Nephron (organoid): ENCODE results near the gene KDM4C.

Experiments used
- H3K27ac Mint-ChIP-seq, 3 experiments: 2 replicates each; pipeline ENCODE4 v1.8.0; 2020; ENCODE audit warnings: mixed read lengths in 3 of 3, mild to moderate bottlenecking in 2 of 3, moderate library complexity in 1 of 3
- H3K27me3 Mint-ChIP-seq: 2 replicates; pipeline ENCODE4 v1.8.0; 2021; ENCODE audit warnings: low read depth, mild to moderate bottlenecking, moderate library complexity, mixed read lengths
- H3K36me3 Mint-ChIP-seq: 2 replicates; pipeline ENCODE4 v1.8.0; 2020; ENCODE audit warnings: low read depth, mixed read lengths
- H3K4me1 Mint-ChIP-seq: 2 replicates; pipeline ENCODE4 v1.8.0; 2020; ENCODE audit warnings: mixed read lengths
- H3K4me3 Mint-ChIP-seq, 3 experiments: 2 replicates each; pipeline ENCODE4 v1.8.0; 2020; ENCODE audit warnings: mild to moderate bottlenecking in 3 of 3, mixed read lengths in 3 of 3, moderate library complexity in 2 of 3
- H3K9me3 Mint-ChIP-seq: 2 replicates; pipeline ENCODE4 v1.8.0; 2020; ENCODE audit warnings: mixed read lengths
- CTCF ChIP-seq, 3 experiments: fragments of 200-600 bp; sonication (generic); IDR thresholded peaks; one replicate each; pipeline ENCODE4 v1.5.0; 2021; ENCODE audit warnings: antibody characterized with exemption in 3 of 3; ENCODE audit not compliant: unreplicated experiment in 3 of 3

The KDM4C gene

DNA sequence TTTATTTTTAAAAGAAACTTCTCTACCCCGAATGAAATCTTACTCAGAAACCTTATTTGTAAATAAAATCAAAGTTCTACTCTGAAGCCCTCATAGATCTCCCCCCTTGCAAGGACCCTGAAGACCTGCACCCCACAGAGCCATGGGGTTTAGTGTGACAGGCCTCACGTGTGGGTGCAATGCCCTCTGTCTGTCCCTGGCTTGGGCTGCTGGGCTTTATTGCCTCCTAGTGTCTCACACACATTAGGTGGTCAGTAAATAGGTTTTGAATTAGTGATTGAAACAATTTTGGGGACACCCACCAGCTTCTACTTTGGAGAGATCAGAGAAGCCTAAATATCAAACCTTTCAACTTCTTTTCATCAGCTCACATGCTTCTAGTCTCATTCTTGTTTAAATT is 403.7 kb downstream of the KDM4C start:
- Mint-ChIP-seq H3K4me3 (no peak overlapping the region), H3K36me3 (peaks cover 23% of the 10 kb centered on the region), H3K27ac (no peak overlapping the region), H3K27me3 (peaks cover 4% of the 10 kb centered on the region), H3K4me1 (peaks cover 21% of the 10 kb centered on the region), H3K9me3 (peaks cover 15% of the 10 kb centered on the region)
- TF ChIP-seq CTCF (IDR thresholded peaks at IDR 0.05; ENCODE audit: unreplicated experiment in 3 of 3): no peak

DNA sequence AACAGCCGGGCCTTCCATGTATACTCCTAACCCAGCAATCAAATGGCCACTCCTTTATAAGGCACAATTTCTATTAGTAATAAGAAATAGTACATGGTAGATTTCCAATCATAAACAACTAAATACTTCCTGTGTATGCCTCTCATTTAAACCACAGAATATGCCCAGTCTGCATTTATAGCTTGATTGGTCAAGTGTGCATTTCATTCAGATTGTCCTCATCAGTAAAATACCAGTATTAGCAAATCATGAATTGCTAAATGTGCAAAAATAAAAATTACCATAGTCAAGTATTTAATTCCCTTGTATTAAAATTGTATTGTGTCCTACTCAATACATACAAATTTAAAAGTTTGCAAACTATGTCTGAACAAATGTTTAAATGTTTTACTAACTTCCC is 406.2 kb downstream of the KDM4C start:
- H3K27me3 Mint-ChIP-seq: peaks cover 4% of the 10 kb centered on the region
- H3K9me3 Mint-ChIP-seq: peaks cover 2% of the 10 kb centered on the region
- no peak for TF ChIP-seq CTCF (IDR thresholded peaks at IDR 0.05; ENCODE audit: unreplicated experiment in 3 of 3)
- H3K4me3 Mint-ChIP-seq: no peak overlapping the region
- peaks cover 21% of the 10 kb centered on the region for H3K4me1 Mint-ChIP-seq
- H3K27ac Mint-ChIP-seq: no peak overlapping the region
- H3K36me3 Mint-ChIP-seq: peaks cover 14% of the 10 kb centered on the region

DNA sequence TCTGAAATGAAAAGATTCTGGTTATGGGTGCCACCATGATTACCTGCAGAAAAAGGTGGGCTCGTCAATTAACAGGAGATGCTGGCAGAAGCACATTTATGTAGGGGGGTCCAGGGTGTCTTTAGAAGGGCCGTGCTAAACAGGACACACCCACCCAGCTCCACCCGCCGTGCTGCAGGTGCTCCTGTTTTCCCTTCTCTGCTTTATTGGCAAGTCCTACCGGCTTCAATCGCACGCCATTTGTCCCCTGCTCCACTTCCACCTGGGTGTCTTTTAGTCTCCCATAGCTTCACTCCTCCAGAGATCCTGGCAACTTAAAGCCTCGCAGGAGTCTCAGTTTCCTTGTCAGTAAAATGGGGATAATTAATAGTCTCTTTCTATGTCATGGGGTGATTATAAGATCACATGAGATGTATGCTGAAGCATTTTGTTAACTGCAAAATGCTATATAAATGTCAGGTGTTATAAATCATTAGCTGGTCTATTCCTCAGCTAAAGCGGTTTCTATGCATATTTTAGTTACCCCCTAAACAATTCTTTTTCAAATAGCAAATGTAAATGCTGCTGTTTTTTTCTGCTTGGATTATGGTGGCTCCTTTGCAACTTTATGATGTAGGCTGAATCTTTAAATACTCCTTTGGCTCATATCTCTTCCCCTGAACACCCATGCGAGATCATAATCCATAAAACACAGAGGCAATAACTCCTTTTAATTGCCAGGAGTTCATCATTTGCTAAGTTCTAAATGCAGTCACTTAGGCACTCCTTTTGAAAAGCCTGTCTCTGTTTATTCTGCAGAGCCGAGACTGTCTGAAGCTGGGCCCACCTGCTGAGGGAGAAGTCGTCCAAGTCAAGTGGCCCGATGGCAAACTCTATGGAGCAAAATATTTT is 406.9 kb downstream of the KDM4C start:
- Mint-ChIP-seq H3K9me3 (peaks cover 2% of the 10 kb centered on the region), H3K36me3 (peaks cover 10% of the 10 kb centered on the region), H3K4me3 (no peak overlapping the region), H3K4me1 (peaks cover 21% of the 10 kb centered on the region), H3K27ac (no peak overlapping the region), H3K27me3 (peaks cover 4% of the 10 kb centered on the region)
- TF ChIP-seq CTCF (IDR thresholded peaks at IDR 0.05; ENCODE audit: unreplicated experiment in 3 of 3): no peak

DNA sequence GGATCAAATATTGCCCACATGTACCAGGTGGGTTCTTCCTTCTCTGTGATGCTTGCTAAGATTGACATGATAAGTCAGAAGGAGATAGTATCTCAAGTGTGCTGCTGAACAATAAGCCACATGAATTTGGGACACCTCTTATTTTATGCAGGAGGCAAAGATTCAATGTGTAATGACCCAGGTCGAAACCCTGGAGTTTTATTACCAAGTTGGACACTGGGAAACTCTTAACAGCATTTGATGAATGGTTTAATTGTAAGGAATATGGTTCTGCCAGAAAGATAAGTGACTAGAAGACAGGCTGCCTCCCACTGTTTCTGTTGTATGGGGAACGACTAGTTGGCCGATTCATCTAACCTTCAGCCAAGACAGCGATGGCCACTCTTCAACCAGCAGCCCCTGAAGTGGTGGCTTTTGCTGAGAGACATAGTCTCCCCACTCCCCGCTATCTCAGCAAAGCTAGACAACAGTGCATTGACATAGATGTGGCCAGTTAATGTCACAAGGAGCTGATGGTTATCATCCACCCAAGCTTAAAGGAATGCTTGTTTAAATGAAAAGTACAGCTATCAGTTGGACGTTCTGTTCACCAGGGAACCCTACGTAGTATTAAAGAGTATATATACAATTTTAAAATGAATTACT is 407.7 kb downstream of the KDM4C start:
- Mint-ChIP-seq H3K4me1 (peaks cover 21% of the 10 kb centered on the region), H3K9me3 (no peaks in the 10 kb centered on the region), H3K27me3 (peaks cover 4% of the 10 kb centered on the region), H3K4me3 (no peak overlapping the region), H3K27ac (peak overlapping the region in 1 of 3 experiments; percentile 16), H3K36me3 (peaks cover 3% of the 10 kb centered on the region)
- TF ChIP-seq CTCF (IDR thresholded peaks at IDR 0.05; ENCODE audit: unreplicated experiment in 3 of 3): no peak

GRCh38 chr9:7166074-7166473 is 408.3 kb downstream of the KDM4C start:
- Mint-ChIP-seq H3K9me3 (no peaks in the 10 kb centered on the region), H3K4me3 (no peak overlapping the region), H3K27me3 (peaks cover 4% of the 10 kb centered on the region), H3K27ac (no peak overlapping the region), H3K4me1 (peaks cover 21% of the 10 kb centered on the region), H3K36me3 (peaks cover 3% of the 10 kb centered on the region)
- no peak for TF ChIP-seq CTCF (IDR thresholded peaks at IDR 0.05; ENCODE audit: unreplicated experiment in 3 of 3)
